OCI-LY7 (cell line): Measurements from ENCODE around the gene EPB41L4A. TPM values are rescaled to one million over a fixed set of nuclear protein-coding genes. Genes with fewer than 3 reads are reported as not detected.
"Not testable (repeated sequence)": the region's sequence is repeated elsewhere in the genome, so short reads cannot be mapped to it uniquely, and the experiment has no call there.

Experiments used
- BruUV-seq: library from RNA; stranded (reverse); fragments of 400-500 nt; replicated peaks from 2 replicates; lab custom pipeline; 2021; lab: Mats Ljungman, UMichigan
- CTCF ChIA-PET: fragments of 300-600 bp; sonication (Branson Sonifier 250); formaldehyde crosslinking; loops from one replicate; lab custom pipeline; 2022; ENCODE audit warnings: antibody characterized with exemption; ENCODE audit not compliant: unreplicated experiment; lab: Charles Lee
- POLR2A ChIA-PET: fragments of 300-600 bp; sonication (Branson Sonifier 250); formaldehyde crosslinking; loops from one replicate; lab custom pipeline; 2022; ENCODE audit warnings: antibody characterized with exemption; lab: Charles Lee
- DNase-seq: peaks from one replicate; pipeline ENCODE4 v3.0.0-alpha.2; 2015; ENCODE audit warnings: low spot score
- H2AFZ ChIP-seq: fragments of 200-600 bp; sonication (generic), shearing (Covaris generic); 2 replicates; pipeline ENCODE4 v1.6.1; 2014; ENCODE audit warnings: mild to moderate bottlenecking, antibody characterized with exemption, low read length, moderate library complexity
- H3K27ac ChIP-seq: fragments of 200-600 bp; sonication (generic); 2 replicates; pipeline ENCODE4 v1.5.1; 2014; ENCODE audit warnings: mixed run types, low read depth, mild to moderate bottlenecking, moderate library complexity, low read length, inconsistent platforms; ENCODE audit not compliant: poor library complexity, severe bottlenecking
- H3K36me3 ChIP-seq: fragments of 200-600 bp; sonication (generic); 2 replicates; pipeline ENCODE4 v1.6.1; 2014; ENCODE audit warnings: mild to moderate bottlenecking, antibody characterized with exemption, low read length, moderate library complexity, mixed read lengths; ENCODE audit not compliant: insufficient read depth
- H3K4me1 ChIP-seq: fragments of 200-600 bp; sonication (generic); 2 replicates; pipeline ENCODE4 v1.5.1; 2014; ENCODE audit warnings: mild to moderate bottlenecking, low read length; ENCODE audit not compliant: insufficient read depth, poor library complexity, severe bottlenecking
- H3K4me2 ChIP-seq: fragments of 200-600 bp; sonication (generic); 2 replicates; pipeline ENCODE4 v1.6.1; 2014; ENCODE audit warnings: mild to moderate bottlenecking, low read length
- H3K4me3 ChIP-seq: fragments of 200-600 bp; sonication (generic); 2 replicates; pipeline ENCODE4 v1.5.1; 2014; ENCODE audit warnings: mild to moderate bottlenecking, low read depth, low read length; ENCODE audit not compliant: poor library complexity, severe bottlenecking
- H3K79me2 ChIP-seq: fragments of 200-600 bp; sonication (generic); 2 replicates; pipeline ENCODE4 v1.6.1; 2016; ENCODE audit warnings: low read depth, mild to moderate bottlenecking, low read length, moderate library complexity, mixed read lengths; ENCODE audit not compliant: insufficient read depth
- H3K9me2 ChIP-seq: fragments of 200-600 bp; sonication (generic); 2 replicates; pipeline ENCODE4 v1.6.1; 2016; ENCODE audit warnings: mild to moderate bottlenecking, low read length, mixed read lengths; ENCODE audit not compliant: insufficient read depth
- H3K9me3 ChIP-seq: fragments of 200-600 bp; sonication (generic); 2 replicates; pipeline ENCODE4 v1.6.1; 2014; ENCODE audit warnings: mild to moderate bottlenecking, mixed run types, low read length, mixed read lengths
- H4K20me1 ChIP-seq: fragments of 200-600 bp; sonication (generic); 2 replicates; pipeline ENCODE4 v1.6.1; 2014; ENCODE audit warnings: mild to moderate bottlenecking, antibody characterized with exemption, low read length, moderate library complexity, mixed read lengths; ENCODE audit not compliant: insufficient read depth
- CTCF ChIP-seq: fragments of 200-600 bp; sonication (generic); conservative IDR thresholded peaks from 2 replicates; pipeline ENCODE4 v1.5.1; 2014; ENCODE audit warnings: mild to moderate bottlenecking, antibody characterized with exemption, low read length, moderate library complexity, mixed read lengths
- EZH2phosphoT487 ChIP-seq: fragments of 200-600 bp; sonication (generic); IDR thresholded peaks from 2 replicates; pipeline ENCODE4 v1.6.1; 2018; ENCODE audit warnings: low read depth, borderline replicate concordance, mild to moderate bottlenecking, mixed run types, antibody characterized with exemption, low read length, moderate library complexity, mixed read lengths
- intact Hi-C: fragments of 100-400 bp; cut with micrococcal nuclease; formaldehyde crosslinking; loops from one replicate; pipeline ENCODE4 v1.10.0; 2022; ENCODE audit not compliant: unreplicated experiment
- total RNA-seq, 2 experiments: library from RNA; depleted of rRNA in 1 of 2; stranded (reverse); fragments of >200 nt in 1 of 2; shearing (Covaris generic) in 1 of 2; gene quantifications; 2 replicates each; pipeline ENCODE4 v1.2.3, GENCODE V29; 2014 to 2022

EPB41L4A gene
- total RNA-seq, 2 experiments from 2014 or later = 0.03 TPM; not detected in 1

- Histone ChIP-seq H3K9me2 (no peaks in the 10 kb centered on the region), H3K4me3 (no peak overlapping the region), H3K9me3 (no peaks in the 10 kb centered on the region), H3K36me3 (no peaks in the 10 kb centered on the region), H2AFZ (no peak overlapping the region), H4K20me1 (no peaks in the 10 kb centered on the region), H3K4me2 (no peak overlapping the region), H3K27ac (no peak overlapping the region), H3K4me1 (no peaks in the 10 kb centered on the region), H3K79me2 (no peaks in the 10 kb centered on the region)
- intact Hi-C loops = no loop called here
- BruUV-seq = no TSS peak
- ChIA-PET CTCF (no interaction called here), POLR2A (no interaction called here)
- TF ChIP-seq CTCF (peak; percentile 78), EZH2phosphoT487 (no peak)
- peak; percentile 22 for DNase-seq
Measured at GRCh38 chr5:112210430-112211005, 208.6 kb downstream of the EPB41L4A start.

DNA sequence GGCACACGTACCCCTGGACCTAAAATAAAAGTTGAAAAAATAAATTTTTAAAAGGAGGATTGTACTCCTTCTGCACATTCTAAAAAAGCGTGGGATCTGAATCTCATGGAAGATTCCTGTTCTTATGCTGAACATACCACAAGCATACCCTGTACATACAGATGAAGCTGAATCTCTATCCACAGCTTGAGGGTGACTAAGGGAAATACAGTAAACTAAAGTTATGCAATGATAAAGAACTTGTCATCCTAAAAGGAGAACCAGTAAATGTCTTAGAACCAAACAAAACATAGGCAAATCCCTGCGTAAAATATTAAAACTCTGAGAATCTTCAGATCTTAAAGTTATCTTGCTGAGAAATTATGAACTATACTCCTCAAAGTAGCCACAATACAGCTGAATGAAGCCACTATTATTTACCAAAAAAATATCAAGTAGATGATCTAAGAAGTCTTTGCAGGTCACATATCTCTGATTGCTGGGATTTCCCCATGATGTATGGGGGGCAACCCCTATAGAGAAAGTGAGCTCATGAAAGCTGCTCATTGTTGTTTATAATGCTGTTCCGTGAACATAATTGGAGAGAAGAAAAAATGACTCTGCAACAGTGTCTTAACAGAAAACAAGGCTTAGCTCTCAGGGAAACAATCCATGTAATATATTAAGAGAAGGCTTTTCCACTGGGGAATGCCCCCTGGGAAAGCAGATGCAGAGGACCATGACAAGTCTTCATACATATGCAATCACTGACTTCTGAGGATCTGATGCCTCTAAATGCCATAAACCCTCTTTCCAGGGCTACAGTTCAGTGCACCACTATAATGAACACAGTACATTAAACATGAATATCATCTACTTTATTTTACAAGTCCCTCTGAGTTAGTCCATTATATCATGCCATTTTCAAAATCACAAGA lies 210.1 kb downstream of the EPB41L4A start:
- no peaks in the 10 kb centered on the region for H3K4me1 ChIP-seq
- TF ChIP-seq CTCF = no peak
- TF ChIP-seq EZH2phosphoT487 = no peak
- intact Hi-C loops = no loop called here
- CTCF ChIA-PET = no interaction called here
- H3K9me2 ChIP-seq = no peaks in the 10 kb centered on the region
- no TSS peak for BruUV-seq
- no peaks in the 10 kb centered on the region for H3K79me2 ChIP-seq
- no peaks in the 10 kb centered on the region for H4K20me1 ChIP-seq
- H3K4me2 ChIP-seq = no peak overlapping the region
- H3K4me3 ChIP-seq = no peak overlapping the region
- no peak for DNase-seq
- no peak overlapping the region for H2AFZ ChIP-seq
- POLR2A ChIA-PET = no interaction called here
- no peak overlapping the region for H3K27ac ChIP-seq
- no peaks in the 10 kb centered on the region for H3K9me3 ChIP-seq
- no peaks in the 10 kb centered on the region for H3K36me3 ChIP-seq

GRCh38 chr5:112208195-112208594 lies 210.9 kb downstream of the EPB41L4A start:
- H3K27ac ChIP-seq, H3K9me3 ChIP-seq, H3K9me2 ChIP-seq, H4K20me1 ChIP-seq, POLR2A ChIA-PET, H3K79me2 ChIP-seq, H3K4me3 ChIP-seq, DNase-seq, intact Hi-C loops, BruUV-seq, H3K36me3 ChIP-seq, H2AFZ ChIP-seq, H3K4me2 ChIP-seq, H3K4me1 ChIP-seq, CTCF ChIA-PET: not testable (repeated sequence)
